Esophagus squamous epithelium (tissue), 5 donors: ENCODE results near the gene LCOR. TPM values are rescaled to one million over a fixed set of nuclear protein-coding genes. Genes with fewer than 3 reads are reported as not detected.

ENCODE experiments used
- DNase-seq: peaks from one replicate; lab custom pipeline; 2025; lab: John Stamatoyannopoulos, UW
- H3K27ac ChIP-seq, 4 donors: fragments of 200-600 bp; sonication (generic); one replicate each; pipeline ENCODE4 v1.5.1; 2016 to 2019; ENCODE audit warnings: mild to moderate bottlenecking in 1 of 4
- H3K27me3 ChIP-seq, 4 donors: fragments of 200-600 bp; sonication (generic); 1 replicate in 3 of 4; 2 replicates in 1 of 4; pipeline versions ENCODE4 v1.5.1 to v1.6.0; 2017 to 2021; ENCODE audit warnings: antibody characterized with exemption in 1 of 4
- H3K36me3 ChIP-seq, 3 donors: fragments of 200-600 bp; sonication (generic); one replicate each; pipeline ENCODE4 v1.5.1; 2016 to 2019
- H3K4me1 ChIP-seq, 3 donors: fragments of 200-600 bp; sonication (generic); one replicate each; pipeline ENCODE4 v1.5.1; 2017 to 2019
- H3K4me3 ChIP-seq, 4 donors: fragments of 200-600 bp; sonication (generic); 1 replicate in 3 of 4; 2 replicates in 1 of 4; pipeline ENCODE4 v1.5.1; 2016 to 2019; ENCODE audit warnings: mild to moderate bottlenecking in 2 of 4, moderate library complexity in 1 of 4
- H3K9me3 ChIP-seq, 3 donors: fragments of 200-600 bp; sonication (generic); one replicate each; pipeline ENCODE4 v1.5.1; 2016 to 2019
- CTCF ChIP-seq, 6 experiments: fragments of 450-650 bp in 4 of 6; fragments of 200-600 bp in 2 of 6; sonication (generic) in 2 of 6; IDR thresholded peaks; one replicate each; pipeline ENCODE4 v1.5.1; 2016 to 2019; ENCODE audit warnings: antibody characterized with exemption in 6 of 6, mild to moderate bottlenecking in 4 of 6, moderate library complexity in 4 of 6
- POLR2A ChIP-seq, 4 donors: fragments of 450-650 bp; IDR thresholded peaks; one replicate each; pipeline ENCODE4 v1.6.1; 2017; ENCODE audit warnings: antibody characterized with exemption in 4 of 4, mild to moderate bottlenecking in 4 of 4, moderate library complexity in 3 of 4
- WGBS, 2 donors: methylation state at CpG; one replicate each; pipeline ENCODE4 v1.1.5; 2018; 5-methylcytosine and 5-hydroxymethylcytosine counted together
- intact Hi-C: fragments of 100-400 bp; cut with DNase I; formaldehyde crosslinking; loops from one replicate; pipeline ENCODE4 v1.15.0; 2022
- total RNA-seq, 4 donors: library from RNA; depleted of rRNA; stranded (reverse); fragments of >200 nt; gene quantifications; one replicate each; pipeline ENCODE4 v1.1.0, GENCODE V29; 2016
- donor health status: DM: yes; HTN: yes; CAD: no.

Gene LCOR
- total RNA-seq, 4 donors from 2014 or later = 16.9 to 112 (median 30.4) TPM

DNA sequence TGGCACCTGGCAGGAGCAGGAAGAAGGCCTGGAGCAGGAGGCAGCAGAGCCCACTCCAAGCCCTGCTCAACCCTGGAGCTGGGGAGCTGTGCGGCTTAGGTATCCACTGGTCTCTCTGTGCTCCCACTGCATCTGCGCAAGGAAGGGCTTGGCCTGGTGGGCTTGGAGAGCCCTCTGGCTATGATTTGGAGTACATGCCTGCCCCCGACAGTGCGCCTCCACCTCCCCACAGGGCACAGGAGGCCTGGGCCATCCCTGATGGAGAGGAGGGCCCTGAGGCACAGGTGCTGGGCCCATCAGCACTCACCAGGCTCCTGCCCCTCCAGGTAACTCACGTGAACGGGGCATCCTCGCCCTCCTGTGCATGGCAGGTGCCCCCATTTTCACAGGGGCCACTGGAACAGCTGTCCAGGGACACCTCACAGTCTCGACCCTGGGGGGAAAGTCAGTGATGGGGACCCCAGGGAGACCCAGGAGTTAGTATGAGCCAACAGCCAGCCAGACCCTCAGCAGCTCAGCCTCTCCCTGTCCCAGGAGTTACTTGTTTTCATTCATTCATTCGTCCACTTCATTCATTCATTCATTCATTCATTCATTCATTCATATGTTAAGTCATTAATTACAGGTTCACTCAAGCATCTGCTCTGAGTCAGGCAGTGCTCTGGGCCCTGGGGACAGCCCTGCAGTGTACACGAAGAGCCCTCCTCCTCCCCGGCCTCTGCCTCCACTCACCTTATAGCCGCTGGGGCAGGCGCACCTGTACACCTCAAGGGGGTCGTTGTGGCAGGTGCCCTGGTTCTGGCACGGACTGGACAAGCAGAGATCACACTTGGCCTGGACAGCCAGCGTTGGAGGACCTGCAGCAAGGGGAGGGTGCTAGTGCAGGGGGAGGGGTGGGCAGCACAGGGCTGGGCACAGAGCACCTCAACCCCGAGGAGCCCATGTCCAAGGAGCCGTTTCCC is 186.4 kb downstream of the LCOR start:
- peaks cover 0 to 18% (median 5%) of the 10 kb centered on the region in 3 donors for H3K4me1 ChIP-seq
- no peaks in the 10 kb centered on the region for H3K36me3 ChIP-seq
- H3K27ac ChIP-seq = no peak overlapping the region
- WGBS, 2 donors = 75 to 79% methylated on average over 4 to 6 of the region's 18 CpGs
- no peak for TF ChIP-seq POLR2A (IDR thresholded peaks at IDR 0.05)
- no peaks in the 10 kb centered on the region for H3K9me3 ChIP-seq
- DNase-seq = no peak
- no peaks in the 10 kb centered on the region for H3K27me3 ChIP-seq
- intact Hi-C loops = no loop called here
- no peak overlapping the region for H3K4me3 ChIP-seq

DNA sequence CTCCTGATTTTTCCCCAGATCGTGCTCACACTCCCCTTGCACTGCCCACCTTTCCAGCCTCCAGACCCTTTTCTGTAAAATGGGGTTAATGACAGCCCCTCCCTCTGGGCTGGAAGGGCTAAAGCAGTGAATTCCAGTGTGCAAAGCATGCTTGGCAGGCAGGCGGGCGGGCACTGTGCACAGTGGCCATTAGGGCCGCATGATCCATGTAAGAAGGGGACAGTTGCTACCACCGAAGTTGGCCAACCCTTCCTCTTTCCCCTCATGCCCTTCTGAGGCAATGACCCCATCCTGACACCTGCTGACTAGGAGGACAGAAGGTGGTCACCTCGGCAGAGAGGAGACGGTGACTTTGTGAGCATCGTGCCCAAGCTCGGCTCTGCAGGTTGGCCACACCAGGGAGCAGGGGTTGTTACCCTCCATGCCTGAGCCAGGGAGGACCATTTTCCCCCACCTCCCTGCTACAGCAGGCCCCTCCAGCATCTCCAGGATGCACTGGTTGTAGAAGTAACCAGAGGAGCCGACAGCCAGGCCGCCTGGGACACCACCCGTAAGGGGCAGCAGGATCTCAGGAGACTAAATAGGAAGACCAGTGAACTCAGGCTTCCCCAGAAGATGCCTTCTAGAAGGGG is 187.2 kb downstream of the LCOR start:
- 87 to 90% methylated on average over 7 of the region's 12 CpGs for WGBS, 2 donors
- intact Hi-C loops = no loop called here

GRCh38 chr10:97020452-97021400 is 188.6 kb downstream of the LCOR start:
- Histone ChIP-seq H3K27ac (peak overlapping the region in 2 of 4 donors; percentile 7 to 25), H3K4me3 (no peak overlapping the region), H3K9me3 (no peaks in the 10 kb centered on the region), H3K4me1 (peaks cover 0 to 29% (median 8%) of the 10 kb centered on the region in 3 donors), H3K27me3 (no peaks in the 10 kb centered on the region), H3K36me3 (no peaks in the 10 kb centered on the region)
- no peak for DNase-seq
- no peak for TF ChIP-seq POLR2A (IDR thresholded peaks at IDR 0.05)
- no peak for TF ChIP-seq CTCF (IDR thresholded peaks at IDR 0.05)
- intact Hi-C loops = loop anchor here (10.0 kb wide), 1 partner anchor 646 kb away; no protein-coding TSS in a partner anchor
- 17 to 50% methylated on average over 2 to 10 of the region's 25 CpGs for WGBS, 2 donors

More for the DNA sequence above, 187.2 kb downstream of the LCOR start:
- TF ChIP-seq CTCF (IDR thresholded peaks at IDR 0.05) = no peak
- no peak for TF ChIP-seq POLR2A (IDR thresholded peaks at IDR 0.05)
- Histone ChIP-seq H3K9me3 (no peaks in the 10 kb centered on the region), H3K4me1 (peaks cover 0 to 26% (median 8%) of the 10 kb centered on the region in 3 donors), H3K27ac (no peak overlapping the region), H3K36me3 (no peaks in the 10 kb centered on the region), H3K27me3 (no peaks in the 10 kb centered on the region), H3K4me3 (no peak overlapping the region)
- no peak for DNase-seq

DNA sequence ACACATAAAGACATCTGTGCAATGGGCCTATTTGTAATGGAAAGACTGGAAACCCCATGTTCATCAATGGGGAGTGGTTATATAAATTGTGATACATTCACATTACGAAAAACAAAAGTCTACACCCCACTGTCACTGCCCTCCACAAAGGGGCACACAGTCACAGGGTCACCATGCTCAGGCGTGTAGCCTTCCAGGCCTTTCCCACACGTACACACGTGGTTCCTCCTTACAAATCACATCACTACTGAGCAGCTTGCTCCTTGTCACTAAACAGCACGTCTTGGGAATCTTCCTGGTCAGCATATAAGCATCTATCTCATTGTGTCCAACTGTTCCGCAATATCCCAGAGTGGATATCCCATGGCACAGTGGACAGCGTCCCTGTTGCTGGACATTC is 190.5 kb downstream of the LCOR start:
- WGBS, 2 donors = 85 to 93% methylated on average over 7 of the region's 7 CpGs
- TF ChIP-seq CTCF (IDR thresholded peaks at IDR 0.05) = no peak
- no peak for TF ChIP-seq POLR2A (IDR thresholded peaks at IDR 0.05)
- Histone ChIP-seq H3K9me3 (no peaks in the 10 kb centered on the region), H3K36me3 (no peaks in the 10 kb centered on the region), H3K27ac (no peak overlapping the region), H3K4me3 (no peak overlapping the region), H3K27me3 (no peaks in the 10 kb centered on the region), H3K4me1 (peaks cover 0 to 29% (median 8%) of the 10 kb centered on the region in 3 donors)
- intact Hi-C loops = loop anchor here (10.0 kb wide), 1 partner anchor 648 kb away; no protein-coding TSS in a partner anchor
- DNase-seq = no peak
